Measurements from ENCODE around the gene LGR6.

Gene LGR6

DNA sequence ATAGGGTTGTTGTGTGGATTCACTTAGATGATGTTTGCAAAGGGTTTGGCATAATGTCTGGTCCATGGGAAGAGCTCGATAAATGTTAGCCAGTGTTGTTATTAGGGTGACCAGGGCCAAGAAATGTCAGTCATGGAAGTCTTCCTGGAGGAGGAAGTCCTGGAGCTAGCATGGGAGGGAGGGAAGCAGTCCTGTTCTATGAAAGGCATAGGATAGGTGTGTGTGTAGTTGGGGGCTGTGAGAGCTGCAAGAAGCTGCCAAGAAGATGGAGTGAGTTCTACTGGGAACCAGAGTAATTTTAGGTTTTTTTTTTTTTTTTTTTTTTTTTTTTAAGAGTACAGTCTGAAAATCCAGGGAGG lies 4.7 kb downstream of the LGR6 start:
- TF ChIP-seq, protein P1, sequence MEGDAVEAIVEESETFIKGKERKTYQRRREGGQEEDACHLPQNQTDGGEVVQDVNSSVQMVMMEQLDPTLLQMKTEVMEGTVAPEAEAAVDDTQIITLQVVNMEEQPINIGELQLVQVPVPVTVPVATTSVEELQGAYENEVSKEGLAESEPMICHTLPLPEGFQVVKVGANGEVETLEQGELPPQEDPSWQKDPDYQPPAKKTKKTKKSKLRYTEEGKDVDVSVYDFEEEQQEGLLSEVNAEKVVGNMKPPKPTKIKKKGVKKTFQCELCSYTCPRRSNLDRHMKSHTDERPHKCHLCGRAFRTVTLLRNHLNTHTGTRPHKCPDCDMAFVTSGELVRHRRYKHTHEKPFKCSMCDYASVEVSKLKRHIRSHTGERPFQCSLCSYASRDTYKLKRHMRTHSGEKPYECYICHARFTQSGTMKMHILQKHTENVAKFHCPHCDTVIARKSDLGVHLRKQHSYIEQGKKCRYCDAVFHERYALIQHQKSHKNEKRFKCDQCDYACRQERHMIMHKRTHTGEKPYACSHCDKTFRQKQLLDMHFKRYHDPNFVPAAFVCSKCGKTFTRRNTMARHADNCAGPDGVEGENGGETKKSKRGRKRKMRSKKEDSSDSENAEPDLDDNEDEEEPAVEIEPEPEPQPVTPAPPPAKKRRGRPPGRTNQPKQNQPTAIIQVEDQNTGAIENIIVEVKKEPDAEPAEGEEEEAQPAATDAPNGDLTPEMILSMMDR (IDR thresholded peaks at IDR 0.05; ENCODE audit: low read depth, low read length): no peak
- Histone ChIP-seq H3K4me1 (peaks cover 8% of the 10 kb centered on the region; the same call in 1 of the 2 replicates), H3K36me3 (no peaks in the 10 kb centered on the region), H3K9me3 (no peaks in the 10 kb centered on the region), H3K27me3 (peaks cover 10% of the 10 kb centered on the region), H3K4me3 (ENCODE audit: low read depth, low read length) (no peak overlapping the region)
- no peak for DNase-seq

DNA sequence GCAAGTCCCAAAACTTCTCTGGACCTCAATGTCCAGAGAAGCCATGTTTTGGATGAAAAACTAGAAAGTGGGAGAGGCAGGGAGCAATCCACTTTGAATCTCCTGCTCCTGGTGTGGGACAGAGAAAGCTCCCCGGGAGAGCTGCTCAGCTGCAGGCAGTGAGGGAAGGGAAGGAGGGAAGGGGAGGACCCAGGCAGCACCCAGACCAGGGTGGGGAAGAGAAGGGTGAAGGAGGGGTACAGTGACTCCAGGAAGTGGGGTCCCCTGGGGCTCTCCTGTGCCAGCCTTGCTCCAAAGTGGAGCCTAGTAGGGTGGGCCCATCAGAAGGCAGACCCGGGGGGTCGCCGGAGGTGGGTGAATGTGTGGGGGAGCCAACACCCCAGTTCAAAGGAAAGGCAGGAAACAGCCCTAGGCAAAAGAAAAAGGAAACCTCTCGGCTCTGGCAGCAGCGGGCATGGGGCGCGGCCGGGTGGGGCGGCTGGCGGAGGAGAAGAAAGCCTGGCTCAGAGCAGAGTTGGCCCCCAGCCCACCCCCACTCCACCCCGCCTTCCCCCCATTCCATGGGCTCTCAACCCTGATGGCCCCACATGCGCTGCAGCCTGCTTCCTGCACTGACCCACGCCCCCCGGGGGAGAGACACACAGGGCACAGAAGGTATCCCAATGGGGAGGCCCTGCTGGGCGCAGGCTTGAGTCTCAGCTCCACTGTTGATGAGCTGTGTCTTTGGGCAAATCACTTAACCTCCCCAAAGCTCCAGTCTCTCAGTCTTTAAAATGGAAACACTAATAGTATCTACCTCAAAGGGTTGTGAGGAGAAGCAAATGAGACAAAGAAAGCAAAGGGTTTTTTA lies 5.7 kb downstream of the LGR6 start:
- no peaks in the 10 kb centered on the region for H3K36me3 ChIP-seq
- H3K9me3 ChIP-seq: no peaks in the 10 kb centered on the region
- no peak overlapping the region for H3K4me3 ChIP-seq (ENCODE audit: low read depth, low read length)
- peaks cover under 1% of the 10 kb centered on the region for H3K27me3 ChIP-seq
- no peak for DNase-seq
- TF ChIP-seq, protein P1 (IDR thresholded peaks at IDR 0.05; ENCODE audit: low read depth, low read length): no peak
- H3K4me1 ChIP-seq: peaks cover 8% of the 10 kb centered on the region; the same call in 1 of the 2 replicates

DNA sequence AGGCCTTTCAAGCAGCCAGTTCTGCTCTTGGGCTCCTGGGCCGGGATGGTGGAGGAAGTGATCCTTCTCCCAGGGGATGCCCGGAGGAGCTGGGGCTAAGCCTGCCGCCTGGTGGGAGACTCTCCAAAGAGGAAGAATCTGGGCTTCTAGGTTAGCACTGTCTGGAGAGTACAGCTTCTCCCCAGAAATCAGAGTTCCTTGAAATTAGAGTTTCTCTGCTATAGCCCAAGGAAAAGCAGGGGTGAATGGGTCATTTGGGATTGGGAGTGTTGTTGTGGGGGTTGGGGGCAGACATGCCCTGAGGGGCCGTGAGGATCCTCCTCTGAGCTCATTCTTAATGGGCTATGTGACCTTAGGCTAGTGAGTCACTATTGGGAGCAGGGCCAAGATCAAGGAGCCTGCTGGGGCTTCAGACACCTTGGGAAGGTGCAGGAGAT lies 6.5 kb downstream of the LGR6 start:
- Histone ChIP-seq H3K4me3 (ENCODE audit: low read depth, low read length) (no peak overlapping the region), H3K9me3 (no peaks in the 10 kb centered on the region), H3K36me3 (no peaks in the 10 kb centered on the region), H3K27me3 (no peaks in the 10 kb centered on the region; the same call in 1 of the 2 replicates), H3K4me1 (peaks cover 8% of the 10 kb centered on the region; the same call in 1 of the 2 replicates)
- peak; percentile 53 for DNase-seq
- TF ChIP-seq, protein P1 (IDR thresholded peaks at IDR 0.05; ENCODE audit: low read depth, low read length): peak; percentile 29

DNA sequence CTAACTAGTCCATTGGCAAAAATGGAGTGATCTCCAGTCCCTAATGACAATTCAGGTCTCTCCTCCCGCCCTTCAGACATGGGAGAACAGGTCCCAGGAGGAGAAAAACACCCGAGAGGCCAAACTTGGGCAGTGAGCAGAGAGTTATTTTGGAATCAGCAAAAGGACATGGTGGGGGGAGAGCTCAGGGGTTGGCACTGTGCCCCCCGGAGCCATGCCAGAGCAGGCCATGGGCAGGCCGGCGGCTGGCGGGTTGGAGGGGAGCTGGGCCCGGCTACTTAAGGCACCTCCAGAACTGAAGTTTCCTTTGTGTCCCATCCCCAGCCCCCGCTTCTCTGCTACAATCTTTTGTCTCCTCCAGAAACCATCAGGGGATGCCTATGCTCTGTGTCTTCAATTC lies 7.1 kb downstream of the LGR6 start:
- peaks cover 8% of the 10 kb centered on the region; the same call in 1 of the 2 replicates for H3K4me1 ChIP-seq
- H3K9me3 ChIP-seq: no peaks in the 10 kb centered on the region; the same call in 1 of the 2 replicates
- H3K36me3 ChIP-seq: no peaks in the 10 kb centered on the region
- DNase-seq: no peak
- TF ChIP-seq, protein P1 (IDR thresholded peaks at IDR 0.05; ENCODE audit: low read depth, low read length): no peak
- no peaks in the 10 kb centered on the region; the same call in 1 of the 2 replicates for H3K27me3 ChIP-seq
- H3K4me3 ChIP-seq (ENCODE audit: low read depth, low read length): no peak overlapping the region

DNA sequence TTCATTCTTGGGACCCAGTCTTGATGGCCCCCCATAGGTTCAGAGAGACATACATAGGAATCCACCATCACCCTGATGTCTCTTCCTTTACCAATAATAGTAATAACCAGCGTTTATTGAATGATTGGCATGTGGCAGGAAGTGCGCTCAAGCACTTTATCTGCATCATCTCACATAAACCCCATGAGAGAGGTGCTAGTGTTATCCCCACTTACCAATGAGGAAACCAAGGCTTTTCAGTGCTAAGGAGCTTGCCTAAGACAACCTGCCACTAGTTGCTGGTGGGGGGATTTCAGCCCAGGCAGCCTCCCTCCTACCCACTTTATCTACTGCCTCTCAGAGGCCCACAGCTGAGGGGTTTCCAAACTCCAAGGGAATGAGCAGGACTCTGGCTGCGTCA lies 7.7 kb downstream of the LGR6 start:
- Histone ChIP-seq H3K4me1 (peaks cover 8% of the 10 kb centered on the region; the same call in 1 of the 2 replicates), H3K36me3 (no peaks in the 10 kb centered on the region), H3K9me3 (no peaks in the 10 kb centered on the region; the same call in 1 of the 2 replicates), H3K4me3 (ENCODE audit: low read depth, low read length) (no peak overlapping the region), H3K27me3 (no peaks in the 10 kb centered on the region; the same call in 1 of the 2 replicates)
- TF ChIP-seq, protein P1 (IDR thresholded peaks at IDR 0.05; ENCODE audit: low read depth, low read length): no peak
- no peak for DNase-seq

DNA sequence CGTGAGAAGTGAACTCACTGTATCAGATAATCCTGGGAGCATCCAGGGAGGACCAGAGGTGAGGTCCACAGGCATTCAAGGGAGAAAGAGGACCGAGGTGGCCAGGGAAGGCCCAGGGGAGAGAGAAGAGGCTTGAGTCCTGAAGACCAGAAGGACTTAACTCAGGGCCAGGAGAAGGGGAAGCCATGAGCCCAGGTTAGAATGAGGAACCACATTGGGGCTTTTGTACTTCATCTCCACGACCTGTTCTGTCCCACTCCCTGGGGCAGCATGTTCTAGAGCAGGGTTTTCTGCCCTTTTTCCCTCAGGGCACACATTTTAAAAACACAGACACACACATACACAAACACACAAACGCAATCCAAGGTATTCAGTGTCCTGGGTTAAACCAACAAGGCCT lies 8.4 kb downstream of the LGR6 start:
- Histone ChIP-seq H3K36me3 (no peaks in the 10 kb centered on the region), H3K9me3 (no peaks in the 10 kb centered on the region; the same call in 1 of the 2 replicates), H3K4me1 (peaks cover 8% of the 10 kb centered on the region; the same call in 1 of the 2 replicates), H3K27me3 (no peaks in the 10 kb centered on the region; the same call in 1 of the 2 replicates), H3K4me3 (ENCODE audit: low read depth, low read length) (no peak overlapping the region)
- DNase-seq: no peak
- TF ChIP-seq, protein P1 (IDR thresholded peaks at IDR 0.05; ENCODE audit: low read depth, low read length): no peak

All from BE2C (cell line).